Lung (tissue), 12 donors: ENCODE data around the gene SLC4A11. TPM values are rescaled to one million over a fixed set of nuclear protein-coding genes. Genes with fewer than 3 reads are reported as not detected.

ENCODE experiments used
- ATAC-seq: fragments of 200-7000 bp; cut with Tn5 transposase; one replicate; pipeline ENCODE4 v1.9.1; 2020; ENCODE audit warnings: moderate number of reproducible peaks; ENCODE audit not compliant: insufficient read depth, low FRiP score
- DNase-seq, 3 donors: peaks; one replicate each; pipeline ENCODE4 v3.0.0-alpha.2; 2013 to 2017
- H3K27ac ChIP-seq, 2 donors: one replicate each; pipeline ENCODE4 v1.5.1; 2013; ENCODE audit warnings: mild to moderate bottlenecking in 2 of 2, moderate library complexity in 2 of 2, control low read depth in 1 of 2, inconsistent platforms in 1 of 2, low read depth in 1 of 2, low read length in 1 of 2
- H3K27me3 ChIP-seq, 3 donors: one replicate each; pipeline ENCODE4 v1.5.1; 2013; ENCODE audit warnings: low read length in 2 of 3; ENCODE audit not compliant: control insufficient read depth in 3 of 3, insufficient read depth in 3 of 3
- H3K36me3 ChIP-seq, 4 donors: one replicate each; pipeline ENCODE4 v1.5.1; 2013; ENCODE audit warnings: low read length in 4 of 4, mild to moderate bottlenecking in 1 of 4, moderate library complexity in 1 of 4; ENCODE audit not compliant: control insufficient read depth in 4 of 4, insufficient read depth in 4 of 4
- H3K4me1 ChIP-seq, 5 donors: one replicate each; pipeline ENCODE4 v1.5.1; 2013; ENCODE audit warnings: low read length in 5 of 5, mild to moderate bottlenecking in 2 of 5, moderate library complexity in 1 of 5; ENCODE audit not compliant: control insufficient read depth in 5 of 5, insufficient read depth in 5 of 5
- H3K4me3 ChIP-seq: one replicate; pipeline ENCODE4 v1.5.1; 2013; ENCODE audit warnings: mild to moderate bottlenecking, control low read depth, moderate library complexity
- H3K9ac ChIP-seq, 2 donors: one replicate each; pipeline ENCODE4 v1.5.1; 2013; ENCODE audit warnings: low read length in 2 of 2, control low read depth in 1 of 2; ENCODE audit not compliant: insufficient read depth in 1 of 2
- H3K9me3 ChIP-seq, 4 donors: one replicate each; pipeline ENCODE4 v1.5.1; 2013; ENCODE audit warnings: low read length in 3 of 4, mild to moderate bottlenecking in 1 of 4, moderate library complexity in 1 of 4; ENCODE audit not compliant: control insufficient read depth in 4 of 4, insufficient read depth in 3 of 4
- CTCF ChIP-seq: IDR thresholded peaks from 2 replicates; pipeline ENCODE4 v1.5.1; 2012; ENCODE audit warnings: mild to moderate bottlenecking; ENCODE audit errors: control extremely low read depth, extremely low read depth
- WGBS, 2 donors: extraction: QIAGEN DNeasy Blood & Tissue Kit; methylation state at CpG; one replicate each; pipeline ENCODE4 v1.1.7; 2013; 5-methylcytosine and 5-hydroxymethylcytosine counted together
- polyA plus RNA-seq, 2 donors: library from polyadenylated mRNA; stranded (reverse); fragments of 200-250 nt; gene quantifications; one replicate each; pipeline ENCODE4 v1.2.1, GENCODE V29; 2013
- total RNA-seq, 2 donors: library from RNA; depleted of rRNA in 1 of 2; stranded (reverse); fragments of >200 nt in 1 of 2; gene quantifications; one replicate each; pipeline ENCODE4 v1.2.1, GENCODE V29; 2014 to 2021
- donor health status: control.
- donor health status: control.
- donor health status: Bipolar disorder and iron deficiency.
- donor health status: healthy.
- donor health status: DM: yes; HTN: yes; CAD: no.

SLC4A11 gene
- total and polyA plus RNA-seq, 4 donors: 0.40 to 8.8 (median 4.7) TPM

DNA sequence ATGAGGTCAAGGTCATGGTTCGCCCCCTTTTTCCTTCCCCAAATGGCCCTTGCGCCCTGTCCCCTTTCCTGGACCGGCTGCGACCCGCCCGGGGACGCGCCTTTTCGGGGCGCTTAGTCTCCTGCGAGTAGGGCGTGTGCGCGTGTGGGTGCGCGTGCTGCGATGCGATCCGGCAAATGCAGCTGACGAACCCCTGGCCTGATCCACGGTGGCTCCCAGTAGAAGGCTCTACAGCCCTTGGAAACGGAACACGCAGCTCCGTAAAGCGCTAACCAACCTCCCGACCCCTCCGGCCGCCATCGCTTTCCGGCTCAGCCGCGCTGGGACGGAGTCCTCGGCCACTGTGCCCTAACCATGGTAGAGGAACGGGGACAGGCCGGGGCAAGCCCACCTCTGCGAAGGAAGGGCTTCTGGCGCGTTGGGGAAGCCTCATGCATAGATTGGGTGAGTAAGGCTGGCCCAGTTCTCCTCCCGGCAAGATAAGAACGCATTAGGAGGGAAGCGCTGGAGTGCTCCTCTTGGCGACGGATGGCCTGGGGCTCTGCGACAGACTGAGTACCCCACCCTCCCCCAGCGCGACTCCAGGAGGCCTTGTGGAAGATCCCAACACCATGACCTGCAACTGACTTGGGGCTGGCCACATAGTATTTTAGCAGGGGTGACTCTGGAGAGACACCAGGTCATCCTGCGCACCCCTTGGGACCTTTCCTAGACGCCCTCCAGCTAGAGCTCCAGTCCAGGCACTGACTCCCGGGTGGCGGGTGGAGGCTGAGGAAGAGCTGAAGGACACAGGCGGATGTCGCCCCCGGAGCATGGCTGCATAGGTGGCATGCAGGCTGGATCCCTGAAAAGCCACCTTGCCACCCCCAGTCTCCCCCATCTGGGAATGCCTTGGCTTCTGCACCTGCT is 1.1 kb upstream of the SLC4A11 start:
- DNase-seq: no peak
- Histone ChIP-seq H3K9me3 (peaks cover 0 to 2% (median 0%) of the 10 kb centered on the region in 4 donors), H3K36me3 (no peaks in the 10 kb centered on the region), H3K4me1 (peaks cover 0 to 22% (median 0%) of the 10 kb centered on the region in 5 donors), H3K4me3 (peak overlapping the region; percentile 65), H3K27me3 (peaks cover 0 to 59% (median 44%) of the 10 kb centered on the region in 3 donors), H3K27ac (no peak overlapping the region), H3K9ac (no peak overlapping the region)
- no peak for ATAC-seq
- no peak for TF ChIP-seq CTCF
- 15 to 16% methylated on average over 54 of the region's 54 CpGs for WGBS, 2 donors

GRCh38 chr20:3238616-3239025 is 369 bp downstream of the SLC4A11 start:
- H3K4me1 ChIP-seq: peaks cover 0 to 22% (median 0%) of the 10 kb centered on the region in 5 donors
- 1% methylated on average over 41 to 48 of the region's 48 CpGs for WGBS, 2 donors
- H3K27ac ChIP-seq: no peak overlapping the region
- no peak overlapping the region for H3K9ac ChIP-seq
- peaks cover 0 to 2% (median 0%) of the 10 kb centered on the region in 4 donors for H3K9me3 ChIP-seq
- peak overlapping the region; percentile 65 for H3K4me3 ChIP-seq
- ATAC-seq (peak; percentile 14), DNase-seq (no peak)
- H3K36me3 ChIP-seq: no peaks in the 10 kb centered on the region
- TF ChIP-seq CTCF: no peak
- peaks cover 0 to 59% (median 44%) of the 10 kb centered on the region in 3 donors for H3K27me3 ChIP-seq

- peaks cover 0 to 59% (median 44%) of the 10 kb centered on the region in 3 donors for H3K27me3 ChIP-seq
- DNase-seq: no peak
- peaks cover 0 to 22% (median 0%) of the 10 kb centered on the region in 5 donors for H3K4me1 ChIP-seq
- WGBS, 2 donors: 3 to 7% methylated on average over 36 to 58 of the region's 59 CpGs
- H3K27ac ChIP-seq: no peak overlapping the region
- no peak for TF ChIP-seq CTCF
- H3K9me3 ChIP-seq: peaks cover 0 to 2% (median 0%) of the 10 kb centered on the region in 4 donors
- no peak for ATAC-seq
- no peak overlapping the region for H3K4me3 ChIP-seq
- H3K9ac ChIP-seq: no peak overlapping the region
- no peaks in the 10 kb centered on the region for H3K36me3 ChIP-seq
Measured at GRCh38 chr20:3237958-3238615, 903 bp downstream of the SLC4A11 start.
